HG02870 (cell line): Measurements from ENCODE around the gene EFNB1.

Experiments used
- ATAC-seq: cut with Tn5 transposase; IDR thresholded peaks from one replicate; pipeline ENCODE4 v1.9.1; 2021; ENCODE audit warnings: mild to moderate bottlenecking, moderate library complexity; ENCODE audit not compliant: unreplicated experiment

The EFNB1 gene

GRCh38 chrX:68827256-68827655, 1.6 kb upstream of the EFNB1 start:
- ATAC-seq: no peak

GRCh38 chrX:68827848-68828624, 785 bp upstream of the EFNB1 start:
- ATAC-seq: no peak

GRCh38 chrX:68829582-68830418, 979 bp downstream of the EFNB1 start:
- no peak for ATAC-seq

- ATAC-seq: no peak
These were observed 1.9 kb downstream of the EFNB1 start for GRCh38 chrX:68830419-68831404.

- no peak for ATAC-seq
These were observed 2.7 kb downstream of the EFNB1 start for GRCh38 chrX:68831405-68832100.

- peak; percentile 52 for ATAC-seq
These were observed 3.2 kb downstream of the EFNB1 start for GRCh38 chrX:68832101-68832416.

GRCh38 chrX:68832516-68833447, 4.0 kb downstream of the EFNB1 start:
- no peak for ATAC-seq

- ATAC-seq: no peak
These were observed 4.6 kb downstream of the EFNB1 start for GRCh38 chrX:68833448-68833805.

- ATAC-seq: peak; percentile 35
These were observed 5.1 kb downstream of the EFNB1 start for GRCh38 chrX:68833855-68834331.

- ATAC-seq: no peak
These were observed 5.7 kb downstream of the EFNB1 start for GRCh38 chrX:68834371-68835103.

- ATAC-seq: no peak
These were observed 6.3 kb downstream of the EFNB1 start for GRCh38 chrX:68835104-68835442.

GRCh38 chrX:68835468-68835867, 6.6 kb downstream of the EFNB1 start:
- ATAC-seq: no peak

GRCh38 chrX:68837119-68837518, 8.3 kb downstream of the EFNB1 start:
- ATAC-seq: no peak

- ATAC-seq: no peak
These were observed 9.7 kb downstream of the EFNB1 start for GRCh38 chrX:68838571-68838910.

- ATAC-seq: no peak
These were observed 10.9 kb downstream of the EFNB1 start for GRCh38 chrX:68839771-68840170.

GRCh38 chrX:68840256-68840655, 11.4 kb downstream of the EFNB1 start:
- ATAC-seq: no peak

- ATAC-seq: no peak
These were observed 12.6 kb downstream of the EFNB1 start for GRCh38 chrX:68841251-68842049.

GRCh38 chrX:68842351-68842750, 13.5 kb downstream of the EFNB1 start:
- ATAC-seq: no peak
